Measurements from ENCODE around the gene DDR1.

DDR1 gene

DNA sequence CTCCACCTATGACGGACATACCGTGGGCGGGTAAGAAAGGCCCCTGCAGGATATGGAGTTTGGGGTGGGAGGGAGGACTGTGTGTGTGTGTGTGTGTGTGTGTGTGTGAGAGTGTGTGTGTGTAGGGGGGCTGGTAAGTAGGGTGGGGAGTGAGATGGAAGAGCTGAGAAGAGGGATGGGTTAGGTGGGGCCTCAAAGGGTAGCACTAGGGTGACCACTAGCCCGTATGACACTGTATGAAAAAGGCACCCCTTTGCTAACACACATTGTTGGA, 7.1 kb downstream of the DDR1 start:
- peaks cover 20 to 60% of the 10 kb centered on the region in 2 donors for H3K36me3 ChIP-seq (ENCODE audit: control insufficient read depth in 1 of 2, insufficient read depth in 2 of 2, low read length in 2 of 2)

DNA sequence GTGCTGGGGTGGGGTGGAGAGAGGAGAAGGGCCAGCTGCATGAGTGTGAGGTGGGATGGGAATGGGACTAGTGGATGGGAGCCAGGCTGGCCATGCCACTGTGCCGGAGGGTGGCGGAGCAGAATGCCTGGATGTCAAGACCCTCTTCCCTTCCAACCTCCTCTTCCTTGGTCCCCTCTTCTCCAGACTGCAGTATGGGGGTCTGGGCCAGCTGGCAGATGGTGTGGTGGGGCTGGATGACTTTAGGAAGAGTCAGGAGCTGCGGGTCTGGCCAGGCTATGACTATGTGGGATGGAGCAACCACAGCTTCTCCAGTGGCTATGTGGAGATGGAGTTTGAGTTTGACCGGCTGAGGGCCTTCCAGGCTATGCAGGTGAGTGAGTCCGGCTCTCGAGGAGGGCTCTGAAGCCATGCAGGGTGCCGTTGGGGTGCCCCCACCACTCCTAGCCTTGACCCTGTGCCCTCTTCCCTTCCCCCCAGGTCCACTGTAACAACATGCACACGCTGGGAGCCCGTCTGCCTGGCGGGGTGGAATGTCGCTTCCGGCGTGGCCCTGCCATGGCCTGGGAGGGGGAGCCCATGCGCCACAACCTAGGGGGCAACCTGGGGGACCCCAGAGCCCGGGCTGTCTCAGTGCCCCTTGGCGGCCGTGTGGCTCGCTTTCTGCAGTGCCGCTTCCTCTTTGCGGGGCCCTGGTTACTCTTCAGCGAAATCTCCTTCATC, 7.7 kb downstream of the DDR1 start:
- no peak overlapping the region for H3K27ac ChIP-seq (ENCODE audit: low read length)

More for the DNA sequence above, 7.1 kb downstream of the DDR1 start:
- H3K27me3 ChIP-seq (ENCODE audit: low read depth, low read length) = no peaks in the 10 kb centered on the region
- H3K27ac ChIP-seq (ENCODE audit: low read length) = no peak overlapping the region
- peaks cover 7 to 21% of the 10 kb centered on the region in 2 donors for H3K4me1 ChIP-seq (ENCODE audit: control insufficient read depth in 1 of 2, insufficient read depth in 2 of 2, low read length in 2 of 2)
- no peaks in the 10 kb centered on the region for H3K9me3 ChIP-seq (ENCODE audit: control insufficient read depth in 1 of 2, low read length in 2 of 2)
- no peak overlapping the region for H3K4me3 ChIP-seq (ENCODE audit: low read depth in 1 of 2, low read length in 2 of 2)

DNA sequence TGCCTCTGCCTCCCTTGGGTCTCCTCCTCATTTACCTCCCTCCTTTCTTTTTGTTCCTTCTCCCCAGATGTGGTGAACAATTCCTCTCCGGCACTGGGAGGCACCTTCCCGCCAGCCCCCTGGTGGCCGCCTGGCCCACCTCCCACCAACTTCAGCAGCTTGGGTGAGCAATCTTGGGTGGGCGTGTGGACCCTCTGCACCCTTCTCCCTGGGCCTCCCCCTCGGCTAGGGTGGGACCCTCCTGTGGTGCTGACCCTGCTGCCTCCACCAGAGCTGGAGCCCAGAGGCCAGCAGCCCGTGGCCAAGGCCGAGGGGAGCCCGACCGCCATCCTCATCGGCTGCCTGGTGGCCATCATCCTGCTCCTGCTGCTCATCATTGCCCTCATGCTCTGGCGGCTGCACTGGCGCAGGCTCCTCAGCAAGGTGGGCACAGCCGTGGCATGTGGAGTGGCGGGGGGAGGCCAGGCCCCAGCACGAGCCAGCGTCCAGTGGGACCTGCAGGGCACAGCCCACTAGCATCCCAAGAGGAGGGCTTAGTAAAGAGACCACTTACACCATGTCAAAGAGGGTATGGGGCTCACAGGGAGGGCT, 8.8 kb downstream of the DDR1 start:
- Histone ChIP-seq H3K36me3 (ENCODE audit: control insufficient read depth in 1 of 2, insufficient read depth in 2 of 2, low read length in 2 of 2) (peaks cover 26 to 75% of the 10 kb centered on the region in 2 donors), H3K4me1 (ENCODE audit: control insufficient read depth in 1 of 2, insufficient read depth in 2 of 2, low read length in 2 of 2) (peaks cover 0 to 15% of the 10 kb centered on the region in 2 donors), H3K27ac (ENCODE audit: low read length) (no peak overlapping the region), H3K9me3 (ENCODE audit: control insufficient read depth in 1 of 2, low read length in 2 of 2) (no peaks in the 10 kb centered on the region), H3K4me3 (ENCODE audit: low read depth in 1 of 2, low read length in 2 of 2) (no peak overlapping the region), H3K27me3 (ENCODE audit: low read depth, low read length) (no peaks in the 10 kb centered on the region)

More for the DNA sequence above, 7.7 kb downstream of the DDR1 start:
- Histone ChIP-seq H3K4me1 (ENCODE audit: control insufficient read depth in 1 of 2, insufficient read depth in 2 of 2, low read length in 2 of 2) (peaks cover under 1 to 15% of the 10 kb centered on the region in 2 donors), H3K27me3 (ENCODE audit: low read depth, low read length) (no peaks in the 10 kb centered on the region), H3K36me3 (ENCODE audit: control insufficient read depth in 1 of 2, insufficient read depth in 2 of 2, low read length in 2 of 2) (peaks cover 23 to 66% of the 10 kb centered on the region in 2 donors), H3K4me3 (ENCODE audit: low read depth in 1 of 2, low read length in 2 of 2) (no peak overlapping the region), H3K9me3 (ENCODE audit: control insufficient read depth in 1 of 2, low read length in 2 of 2) (no peaks in the 10 kb centered on the region)

DNA sequence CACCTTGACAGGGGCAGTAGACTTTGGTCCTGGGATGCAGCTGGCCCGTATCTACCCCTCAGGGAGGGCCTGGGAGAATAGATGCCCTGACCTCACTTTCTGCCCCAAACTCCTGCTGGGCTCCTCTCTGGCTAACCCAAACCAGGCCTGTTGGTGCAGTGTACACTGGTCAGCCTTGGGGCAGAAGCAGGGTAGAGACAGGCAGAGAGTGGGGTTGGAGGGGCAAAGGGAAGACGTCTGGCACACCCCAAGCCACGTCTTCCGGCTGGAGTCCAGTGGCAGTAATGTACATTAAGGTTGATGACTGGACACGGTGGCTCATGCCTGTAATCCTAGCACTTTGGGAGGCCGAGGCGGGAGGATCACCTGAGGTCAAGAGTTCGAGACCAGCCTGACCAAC, 9.3 kb downstream of the DDR1 start:
- Histone ChIP-seq H3K36me3 (ENCODE audit: control insufficient read depth in 1 of 2, insufficient read depth in 2 of 2, low read length in 2 of 2) (peaks cover 32 to 81% of the 10 kb centered on the region in 2 donors), H3K4me3 (ENCODE audit: low read depth in 1 of 2, low read length in 2 of 2) (no peak overlapping the region), H3K4me1 (ENCODE audit: control insufficient read depth in 1 of 2, insufficient read depth in 2 of 2, low read length in 2 of 2) (peaks cover 0 to 15% of the 10 kb centered on the region in 2 donors), H3K9me3 (ENCODE audit: control insufficient read depth in 1 of 2, low read length in 2 of 2) (no peaks in the 10 kb centered on the region), H3K27ac (ENCODE audit: low read length) (no peak overlapping the region), H3K27me3 (ENCODE audit: low read depth, low read length) (no peaks in the 10 kb centered on the region)

DNA sequence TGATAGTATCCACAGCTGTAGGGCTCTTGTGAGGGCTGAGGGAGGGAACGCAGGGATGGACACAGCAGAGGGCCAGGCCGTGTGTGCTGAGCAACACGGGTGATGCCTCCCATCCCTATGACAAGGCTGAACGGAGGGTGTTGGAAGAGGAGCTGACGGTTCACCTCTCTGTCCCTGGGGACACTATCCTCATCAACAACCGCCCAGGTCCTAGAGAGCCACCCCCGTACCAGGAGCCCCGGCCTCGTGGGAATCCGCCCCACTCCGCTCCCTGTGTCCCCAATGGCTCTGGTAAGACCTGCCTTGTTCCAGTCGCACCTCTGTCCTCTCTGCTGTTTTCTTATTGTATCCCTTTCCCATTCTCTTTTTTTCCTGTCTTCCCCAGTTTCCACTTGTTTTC, 10.1 kb downstream of the DDR1 start:
- peaks cover 0 to 15% of the 10 kb centered on the region in 2 donors for H3K4me1 ChIP-seq (ENCODE audit: control insufficient read depth in 1 of 2, insufficient read depth in 2 of 2, low read length in 2 of 2)
- no peak overlapping the region for H3K27ac ChIP-seq (ENCODE audit: low read length)
- no peaks in the 10 kb centered on the region for H3K9me3 ChIP-seq (ENCODE audit: control insufficient read depth in 1 of 2, low read length in 2 of 2)
- no peaks in the 10 kb centered on the region for H3K27me3 ChIP-seq (ENCODE audit: low read depth, low read length)
- peaks cover 35 to 82% of the 10 kb centered on the region in 2 donors for H3K36me3 ChIP-seq (ENCODE audit: control insufficient read depth in 1 of 2, insufficient read depth in 2 of 2, low read length in 2 of 2)
- no peak overlapping the region for H3K4me3 ChIP-seq (ENCODE audit: low read depth in 1 of 2, low read length in 2 of 2)

DNA sequence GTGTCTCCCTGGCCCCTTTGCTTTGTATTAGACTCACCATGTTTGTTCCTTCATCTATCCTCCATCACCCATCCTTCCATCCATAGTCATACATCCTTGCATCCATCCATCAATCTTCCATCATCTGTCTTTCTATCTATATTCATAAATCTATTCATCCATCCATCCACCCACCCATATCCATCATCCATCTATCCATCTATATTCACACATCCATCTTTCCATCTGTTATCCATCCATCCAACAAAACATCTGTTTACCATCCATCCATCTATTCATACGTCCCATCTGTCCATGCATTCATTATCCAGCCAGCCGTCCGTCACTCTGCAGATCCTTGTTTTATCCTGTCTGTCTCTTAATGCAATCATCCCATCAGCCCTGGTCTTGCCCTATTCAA, 10.6 kb downstream of the DDR1 start:
- H3K4me1 ChIP-seq (ENCODE audit: control insufficient read depth in 1 of 2, insufficient read depth in 2 of 2, low read length in 2 of 2) = peaks cover 0 to 10% of the 10 kb centered on the region in 2 donors
- no peak overlapping the region for H3K4me3 ChIP-seq (ENCODE audit: low read depth in 1 of 2, low read length in 2 of 2)
- H3K9me3 ChIP-seq (ENCODE audit: control insufficient read depth in 1 of 2, low read length in 2 of 2) = no peaks in the 10 kb centered on the region
- peaks cover 40 to 84% of the 10 kb centered on the region in 2 donors for H3K36me3 ChIP-seq (ENCODE audit: control insufficient read depth in 1 of 2, insufficient read depth in 2 of 2, low read length in 2 of 2)
- H3K27ac ChIP-seq (ENCODE audit: low read length) = no peak overlapping the region
- H3K27me3 ChIP-seq (ENCODE audit: low read depth, low read length) = no peaks in the 10 kb centered on the region

DNA sequence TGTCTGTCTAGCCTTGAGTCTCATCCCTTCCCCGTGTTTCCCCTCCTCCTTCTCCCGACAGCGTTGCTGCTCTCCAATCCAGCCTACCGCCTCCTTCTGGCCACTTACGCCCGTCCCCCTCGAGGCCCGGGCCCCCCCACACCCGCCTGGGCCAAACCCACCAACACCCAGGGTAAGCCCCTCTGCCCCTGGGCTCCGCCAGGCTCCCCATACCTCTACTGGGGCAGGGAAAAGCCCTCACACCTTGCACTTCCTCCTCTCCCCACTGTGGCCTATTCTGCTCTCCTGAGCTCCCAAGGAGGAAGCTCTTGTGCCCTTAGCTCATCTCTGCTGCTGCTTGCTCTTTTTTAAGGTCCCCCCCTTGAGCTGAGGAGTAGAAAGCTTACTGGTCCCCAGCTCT, 11.0 kb downstream of the DDR1 start:
- Histone ChIP-seq H3K27ac (ENCODE audit: low read length) (no peak overlapping the region), H3K4me1 (ENCODE audit: control insufficient read depth in 1 of 2, insufficient read depth in 2 of 2, low read length in 2 of 2) (peaks cover 0 to 6% of the 10 kb centered on the region in 2 donors), H3K36me3 (ENCODE audit: control insufficient read depth in 1 of 2, insufficient read depth in 2 of 2, low read length in 2 of 2) (peaks cover 40 to 88% of the 10 kb centered on the region in 2 donors), H3K27me3 (ENCODE audit: low read depth, low read length) (no peaks in the 10 kb centered on the region), H3K4me3 (ENCODE audit: low read depth in 1 of 2, low read length in 2 of 2) (no peak overlapping the region), H3K9me3 (ENCODE audit: control insufficient read depth in 1 of 2, low read length in 2 of 2) (no peaks in the 10 kb centered on the region)

DNA sequence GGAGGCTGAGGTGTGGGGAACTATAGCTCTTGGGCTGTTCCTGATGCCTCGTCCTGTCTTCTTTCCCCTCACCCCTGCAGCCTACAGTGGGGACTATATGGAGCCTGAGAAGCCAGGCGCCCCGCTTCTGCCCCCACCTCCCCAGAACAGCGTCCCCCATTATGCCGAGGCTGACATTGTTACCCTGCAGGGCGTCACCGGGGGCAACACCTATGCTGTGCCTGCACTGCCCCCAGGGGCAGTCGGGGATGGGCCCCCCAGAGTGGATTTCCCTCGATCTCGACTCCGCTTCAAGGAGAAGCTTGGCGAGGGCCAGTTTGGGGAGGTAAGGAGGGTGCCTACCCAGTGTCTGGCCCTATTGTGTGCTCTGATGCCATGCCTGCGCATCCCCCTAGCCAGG, 12.2 kb downstream of the DDR1 start:
- Histone ChIP-seq H3K9me3 (ENCODE audit: control insufficient read depth in 1 of 2, low read length in 2 of 2) (no peaks in the 10 kb centered on the region), H3K36me3 (ENCODE audit: control insufficient read depth in 1 of 2, insufficient read depth in 2 of 2, low read length in 2 of 2) (peaks cover 31 to 81% of the 10 kb centered on the region in 2 donors), H3K27ac (ENCODE audit: low read length) (no peak overlapping the region), H3K4me3 (ENCODE audit: low read depth in 1 of 2, low read length in 2 of 2) (no peak overlapping the region), H3K27me3 (ENCODE audit: low read depth, low read length) (no peaks in the 10 kb centered on the region), H3K4me1 (ENCODE audit: control insufficient read depth in 1 of 2, insufficient read depth in 2 of 2, low read length in 2 of 2) (no peaks in the 10 kb centered on the region)

DNA sequence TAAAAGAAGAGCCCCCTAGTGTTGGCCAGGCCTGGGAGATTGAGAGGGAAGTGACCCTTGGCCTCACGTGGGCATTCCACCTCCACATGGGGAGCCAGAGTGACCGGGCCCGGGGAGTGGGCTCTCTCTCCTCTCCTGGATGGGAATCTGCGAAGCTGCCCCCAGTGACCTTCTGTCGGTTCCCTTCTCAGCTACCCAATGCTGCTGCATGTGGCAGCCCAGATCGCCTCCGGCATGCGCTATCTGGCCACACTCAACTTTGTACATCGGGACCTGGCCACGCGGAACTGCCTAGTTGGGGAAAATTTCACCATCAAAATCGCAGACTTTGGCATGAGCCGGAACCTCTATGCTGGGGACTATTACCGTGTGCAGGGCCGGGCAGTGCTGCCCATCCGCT, 13.6 kb downstream of the DDR1 start:
- Histone ChIP-seq H3K9me3 (ENCODE audit: control insufficient read depth in 1 of 2, low read length in 2 of 2) (no peaks in the 10 kb centered on the region), H3K4me3 (ENCODE audit: low read depth in 1 of 2, low read length in 2 of 2) (no peak overlapping the region), H3K27ac (ENCODE audit: low read length) (no peak overlapping the region), H3K27me3 (ENCODE audit: low read depth, low read length) (no peaks in the 10 kb centered on the region), H3K4me1 (ENCODE audit: control insufficient read depth in 1 of 2, insufficient read depth in 2 of 2, low read length in 2 of 2) (no peaks in the 10 kb centered on the region), H3K36me3 (ENCODE audit: control insufficient read depth in 1 of 2, insufficient read depth in 2 of 2, low read length in 2 of 2) (peaks cover 31 to 71% of the 10 kb centered on the region in 2 donors)

DNA sequence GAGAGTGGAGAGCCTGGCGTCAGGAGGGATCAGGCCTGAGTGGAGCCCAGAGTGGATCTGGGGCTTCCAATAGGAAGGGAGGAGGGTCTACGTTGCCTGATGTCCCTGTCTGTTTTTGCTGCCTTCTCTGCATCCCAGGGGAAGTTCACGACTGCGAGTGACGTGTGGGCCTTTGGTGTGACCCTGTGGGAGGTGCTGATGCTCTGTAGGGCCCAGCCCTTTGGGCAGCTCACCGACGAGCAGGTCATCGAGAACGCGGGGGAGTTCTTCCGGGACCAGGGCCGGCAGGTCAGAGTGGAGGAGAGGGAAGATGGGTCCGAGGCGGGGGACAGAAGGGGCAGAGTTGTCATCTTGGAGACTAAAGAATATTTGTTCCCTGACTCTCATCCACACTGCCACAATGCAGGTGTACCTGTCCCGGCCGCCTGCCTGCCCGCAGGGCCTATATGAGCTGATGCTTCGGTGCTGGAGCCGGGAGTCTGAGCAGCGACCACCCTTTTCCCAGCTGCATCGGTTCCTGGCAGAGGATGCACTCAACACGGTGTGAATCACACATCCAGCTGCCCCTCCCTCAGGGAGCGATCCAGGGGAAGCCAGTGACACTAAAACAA, 14.5 kb downstream of the DDR1 start:
- H3K36me3 ChIP-seq (ENCODE audit: control insufficient read depth in 1 of 2, insufficient read depth in 2 of 2, low read length in 2 of 2) = peaks cover 31 to 62% of the 10 kb centered on the region in 2 donors
- no peaks in the 10 kb centered on the region for H3K27me3 ChIP-seq (ENCODE audit: low read depth, low read length)
- no peak overlapping the region for H3K4me3 ChIP-seq (ENCODE audit: low read depth in 1 of 2, low read length in 2 of 2)
- no peaks in the 10 kb centered on the region for H3K4me1 ChIP-seq (ENCODE audit: control insufficient read depth in 1 of 2, insufficient read depth in 2 of 2, low read length in 2 of 2)
- H3K27ac ChIP-seq (ENCODE audit: low read length) = no peak overlapping the region
- H3K9me3 ChIP-seq (ENCODE audit: control insufficient read depth in 1 of 2, low read length in 2 of 2) = no peaks in the 10 kb centered on the region

DNA sequence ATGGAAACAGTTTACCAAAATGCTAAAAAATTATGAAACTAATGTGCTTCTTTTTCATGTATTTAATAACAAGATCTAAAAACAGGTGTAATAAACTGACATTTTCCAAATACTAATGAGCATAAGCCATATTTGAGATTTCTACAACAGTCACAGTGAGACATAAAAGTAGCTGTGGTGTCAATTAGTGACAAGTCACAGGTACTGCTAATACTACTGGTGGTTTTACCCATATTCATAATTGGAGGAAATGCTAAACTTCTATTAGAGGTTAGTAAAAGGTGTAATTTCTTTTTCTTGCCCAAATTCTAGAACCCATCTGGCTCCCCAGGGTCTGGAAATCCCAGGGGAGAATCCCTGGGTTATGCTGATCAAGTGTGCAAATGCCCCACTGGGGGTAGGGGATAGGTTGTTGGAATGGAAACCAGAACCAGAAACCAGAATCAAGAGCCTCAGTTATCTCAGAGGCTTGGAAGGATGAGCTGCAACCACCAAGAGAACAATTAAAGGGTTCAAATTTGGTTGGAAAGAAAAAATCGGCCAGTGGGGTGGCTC, 16.6 kb downstream of the DDR1 start:
- no peak overlapping the region for H3K4me3 ChIP-seq (ENCODE audit: low read depth in 1 of 2, low read length in 2 of 2)
- H3K27ac ChIP-seq (ENCODE audit: low read length) = no peak overlapping the region
- H3K9me3 ChIP-seq (ENCODE audit: control insufficient read depth in 1 of 2, low read length in 2 of 2) = no peaks in the 10 kb centered on the region
- H3K27me3 ChIP-seq (ENCODE audit: low read depth, low read length) = no peaks in the 10 kb centered on the region
- peaks cover 20 to 43% of the 10 kb centered on the region in 2 donors for H3K36me3 ChIP-seq (ENCODE audit: control insufficient read depth in 1 of 2, insufficient read depth in 2 of 2, low read length in 2 of 2)
- no peaks in the 10 kb centered on the region for H3K4me1 ChIP-seq (ENCODE audit: control insufficient read depth in 1 of 2, insufficient read depth in 2 of 2, low read length in 2 of 2)

Data from muscle layer of duodenum (tissue), 2 donors.